HepG2 (cell line): Measurements from ENCODE around the gene CYSRT1. TPM values are rescaled to one million over a fixed set of nuclear protein-coding genes. Genes with fewer than 3 reads are reported as not detected.

Experiments
- AHR ChIP-seq: IDR thresholded peaks from 2 replicates; pipeline ENCODE4 v1.6.1; 2018; ENCODE audit warnings: missing genetic modification reagents, missing compliant biosample characterization
- ERF ChIP-seq: IDR thresholded peaks from 2 replicates; pipeline ENCODE4 v1.6.1; 2018; ENCODE audit warnings: missing biosample characterization, missing genetic modification reagents
- FOXA1 ChIP-seq, 2 experiments: fragments of 450-650 bp in 1 of 2; sonication (generic) in 1 of 2; formaldehyde crosslinking in 1 of 2; IDR thresholded peaks; 2 replicates each; pipeline versions ENCODE4 v1.4.0 to v1.6.1; 2016 to 2020; ENCODE audit warnings: missing genetic modification reagents in 1 of 2
- HHEX ChIP-seq: IDR thresholded peaks from 2 replicates; pipeline ENCODE4 v1.6.1; 2016; ENCODE audit warnings: control low read depth
- HNF1B ChIP-seq: sonication (generic); formaldehyde crosslinking; IDR thresholded peaks from 2 replicates; pipeline ENCODE4 v1.5.1; 2020; ENCODE audit warnings: mild to moderate bottlenecking, moderate library complexity, missing genetic modification reagents
- HNRNPL ChIP-seq: fragments of 200-400 bp; formaldehyde crosslinking; IDR thresholded peaks from 2 replicates; pipeline ENCODE4 v1.6.1; 2017; ENCODE audit warnings: mild to moderate bottlenecking, low read depth, low read length
- JARID2 ChIP-seq: sonication (generic); formaldehyde crosslinking; IDR thresholded peaks from 2 replicates; pipeline ENCODE4 v1.8.1; 2023; ENCODE audit warnings: missing genetic modification reagents, inconsistent platforms; ENCODE audit not compliant: insufficient replicate concordance
- KDM2A ChIP-seq: sonication (generic); formaldehyde crosslinking; IDR thresholded peaks from 2 replicates; pipeline ENCODE4 v1.4.0; 2020; ENCODE audit warnings: low read depth, missing genetic modification reagents, borderline replicate concordance
- MXD3 ChIP-seq: IDR thresholded peaks from 2 replicates; pipeline ENCODE4 v1.6.1; 2016; ENCODE audit warnings: mild to moderate bottlenecking, missing biosample characterization, missing genetic modification reagents
- XRCC5 ChIP-seq: fragments of 200-400 bp; formaldehyde crosslinking; optimal IDR thresholded peaks from 2 replicates; pipeline ENCODE3; 2017; ENCODE audit warnings: mild to moderate bottlenecking, low read length
- ZNF33B ChIP-seq: sonication (generic); formaldehyde crosslinking; IDR thresholded peaks from 2 replicates; pipeline ENCODE4 v1.5.1; 2020; ENCODE audit warnings: mild to moderate bottlenecking, missing genetic modification reagents
- polyA plus RNA-seq, 8 experiments: library from polyadenylated mRNA; depleted of rRNA in 3 of 8; stranded (reverse) in 7 of 8; unstranded in 1 of 8; fragments of >200 nt; fragmentation: Illumina TruSeq in 4 of 8; extraction: Trizol in 4 of 8; gene quantifications; 2 replicates each; pipeline versions ENCODE4 v1.2.1 to v1.2.3, GENCODE V29; 2011 to 2016; ENCODE audit warnings: low read depth in 4 of 8, missing spikeins in 1 of 8, mixed read lengths in 1 of 8; ENCODE audit not compliant: insufficient read depth in 1 of 8
- total RNA-seq, 5 experiments: library from RNA; depleted of rRNA; stranded (reverse); fragments of >200 nt; fragmentation: Illumina TruSeq; extraction: Trizol; gene quantifications; 2 replicates each; pipeline ENCODE4 v1.2.3, GENCODE V29; 2016; ENCODE audit warnings: low read depth in 1 of 5

CYSRT1 gene
- total and polyA plus RNA-seq, 2 of the 13 experiments (the other 11 are each of a cell fraction or from before 2014, with no cell fraction given) = 1.5 to 2.1 TPM

DNA sequence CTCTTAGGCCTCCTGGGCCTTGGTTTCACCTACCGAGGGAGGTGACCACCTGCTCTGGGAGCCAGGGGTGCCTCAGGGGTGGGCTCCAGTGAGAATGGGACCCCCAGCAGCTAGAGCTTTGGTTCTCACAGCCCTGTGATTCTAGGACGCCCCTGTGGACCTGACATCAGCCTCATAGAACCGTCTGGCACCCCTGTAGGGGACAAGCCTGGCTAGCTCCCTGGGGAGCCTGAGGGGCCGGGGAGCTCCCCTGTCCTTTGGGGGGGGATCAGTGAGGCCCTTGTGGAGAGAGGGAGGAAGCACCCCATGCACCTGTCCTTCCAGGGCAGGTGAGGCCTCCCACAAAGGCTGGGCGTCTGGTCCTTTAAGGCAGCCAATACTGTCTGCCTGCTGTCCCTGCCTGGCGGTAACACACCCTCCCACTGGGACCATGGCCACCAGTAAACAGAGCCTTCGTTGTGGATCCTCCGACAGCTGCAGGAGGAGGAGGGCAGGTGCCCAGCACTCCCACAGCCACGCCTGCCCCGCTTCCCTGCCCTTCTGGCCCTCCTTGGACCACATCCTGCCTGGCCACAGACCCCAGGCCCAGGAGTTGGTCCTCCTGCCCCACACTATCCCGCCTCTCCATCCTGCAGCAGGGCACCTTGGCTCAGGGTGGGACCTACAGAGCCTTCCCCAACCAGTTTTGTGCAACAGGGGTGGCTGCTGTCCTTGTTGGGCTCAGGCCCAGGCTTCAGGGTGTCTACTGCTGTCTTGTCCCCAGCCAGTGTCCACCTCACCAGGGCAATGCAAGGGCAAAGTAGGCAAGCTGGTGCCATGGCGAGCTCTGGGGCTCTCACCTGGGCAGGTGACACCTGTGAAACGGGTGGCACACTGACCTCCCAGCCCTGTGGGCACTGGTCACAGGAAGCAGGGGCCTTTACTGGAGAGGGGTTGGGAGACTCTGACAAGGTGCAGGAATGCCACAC, 13.1 kb downstream of the CYSRT1 start (continued):
- TF ChIP-seq FOXA1 (IDR thresholded peaks at IDR 0.05) = no peak
- peak; percentile 60 for TF ChIP-seq FOXA1 (CRISPR knock-in tag; IDR thresholded peaks at IDR 0.05)
- TF ChIP-seq JARID2 (CRISPR knock-in tag) = no peak
- 0 out of 2 replicates have a peak, but pooled peaks have one; percentile 23 for TF ChIP-seq ERF (CRISPR knock-in tag)
- no peak for TF ChIP-seq HHEX
- 0 out of 2 replicates have a peak, but pooled peaks have one; percentile 18 for TF ChIP-seq HNF1B
- peak; percentile 25 for TF ChIP-seq XRCC5
- TF ChIP-seq MXD3 (CRISPR knock-in tag) = no peak
- TF ChIP-seq ZNF33B (CRISPR knock-in tag) = no peak
- TF ChIP-seq AHR = 0 out of 2 replicates have a peak, but pooled peaks have one; percentile 35
- peak; percentile 57; the same call in 1 of the 2 replicates for TF ChIP-seq HNRNPL
- TF ChIP-seq KDM2A = peak; percentile 12; the same call in 1 of the 2 replicates
